GM13977 (cell line): ENCODE data around the gene GNAS-AS1.

Experiments
- DNase-seq: peaks from one replicate; pipeline ENCODE4 v3.0.0; 2012; ENCODE audit warnings: low spot score
- CTCF ChIP-seq: IDR thresholded peaks from 2 replicates; pipeline ENCODE4 v1.5.1; 2012; ENCODE audit warnings: mild to moderate bottlenecking, control low read depth; ENCODE audit not compliant: insufficient read depth; ENCODE audit errors: extremely low read depth, missing control alignments
- in situ Hi-C: fragments of 300-500 bp; cut with MboI; formaldehyde crosslinking; loops from one replicate; pipeline ENCODE4 v1.12.0; 2022; ENCODE audit warnings: low sequenced_read_pairs, low pct_unique_long_range_greater_than_20kb, mixed read lengths, inconsistent platforms; ENCODE audit not compliant: unreplicated experiment

The GNAS-AS1 gene

DNA sequence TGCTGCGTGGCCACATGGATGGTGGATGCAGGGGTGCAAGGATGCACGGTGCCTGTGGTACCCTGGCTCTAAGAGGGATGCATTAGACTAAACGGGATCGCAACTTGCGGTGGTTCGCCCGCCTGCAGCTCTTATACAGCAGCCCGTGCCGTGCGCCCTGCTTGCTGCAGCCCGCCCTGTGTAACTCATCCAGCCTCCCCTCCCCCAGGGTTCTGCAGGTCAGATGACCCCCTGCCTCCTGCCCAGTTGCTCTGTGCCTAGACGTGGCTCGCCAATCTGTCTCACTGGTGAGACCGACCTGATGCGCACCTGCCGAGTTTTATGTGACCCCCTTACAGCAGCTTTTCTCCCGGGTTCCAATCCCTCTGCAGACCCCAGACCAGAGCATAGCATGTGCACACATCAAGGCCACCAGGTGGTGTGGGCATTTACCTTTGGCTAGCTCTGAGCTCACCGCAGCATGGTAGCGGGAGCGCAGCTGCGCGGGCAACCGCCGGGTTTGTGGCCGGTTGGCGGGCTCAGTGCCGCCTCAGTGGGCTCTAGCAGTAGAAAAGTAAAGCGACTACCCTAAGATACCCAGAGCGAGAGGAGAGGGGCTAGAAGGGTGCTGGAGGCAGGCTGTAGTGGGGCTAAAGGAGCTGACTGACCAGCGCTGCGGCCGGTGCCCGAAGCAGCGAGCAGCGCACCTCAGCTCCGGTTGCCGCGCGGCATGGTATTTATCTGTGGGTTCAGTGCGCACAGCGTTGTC lies 693 bp upstream of the GNAS-AS1 start:
- no peak for TF ChIP-seq CTCF
- in situ Hi-C loops: loop anchor here (25.0 kb wide), 2 partner anchors 236 to 611 kb away; no protein-coding TSS in a partner anchor
- DNase-seq: peak; percentile 42

- DNase-seq: no peak
- TF ChIP-seq CTCF: no peak
- in situ Hi-C loops: loop anchor here (25.0 kb wide), 2 partner anchors 360 to 610 kb away; partner anchors contain the start of gene ANKRD60
Measured at GRCh38 chr20:58847463-58847862, 3.2 kb downstream of the GNAS-AS1 start.

DNA sequence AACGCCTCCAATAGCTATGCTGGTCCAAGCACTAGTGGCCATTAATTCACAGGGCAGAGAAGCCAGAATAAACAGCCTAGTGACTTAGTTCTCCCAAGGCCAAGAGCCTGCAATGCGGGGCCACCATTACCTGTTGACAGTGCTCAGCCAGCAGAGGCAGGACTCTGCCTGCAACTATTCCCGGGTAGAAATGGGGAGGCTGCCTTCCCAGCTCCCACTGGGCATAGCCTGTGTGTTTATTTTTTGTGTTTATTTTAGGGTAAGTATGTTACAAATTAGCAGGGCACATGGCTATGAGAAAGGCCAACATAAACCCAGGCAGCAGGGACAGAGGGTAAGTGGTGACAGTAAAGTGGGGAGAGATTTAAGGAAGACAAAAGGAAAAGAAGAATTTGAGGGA lies 5.0 kb downstream of the GNAS-AS1 start:
- no peak for DNase-seq
- no peak for TF ChIP-seq CTCF
- in situ Hi-C loops: loop anchor here (25.0 kb wide), 2 partner anchors 358 to 608 kb away; partner anchors contain the start of gene ANKRD60

DNA sequence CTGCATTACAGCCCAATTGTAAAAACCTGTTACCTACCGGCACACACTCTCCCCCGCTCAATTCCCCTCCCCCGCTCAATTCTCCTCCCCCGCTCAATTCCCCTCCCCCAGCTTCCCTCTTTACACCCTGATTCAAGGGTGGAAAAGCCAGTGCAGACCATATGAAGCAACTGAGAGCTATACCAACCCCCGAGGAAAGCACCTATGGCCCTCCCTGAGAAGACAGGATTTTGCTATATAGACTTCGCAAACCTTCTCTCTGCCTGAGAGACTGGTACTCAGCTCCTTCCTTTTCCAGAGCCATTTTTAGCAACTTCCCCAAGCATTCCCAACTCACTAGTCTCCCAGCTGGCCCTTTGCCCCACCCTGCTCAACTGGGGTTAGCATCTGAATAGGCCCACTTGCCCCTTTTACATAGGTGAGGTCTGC lies 7.6 kb downstream of the GNAS-AS1 start:
- no peak for DNase-seq
- TF ChIP-seq CTCF: no peak
- in situ Hi-C loops: loop anchor here (25.0 kb wide), 2 partner anchors 356 to 606 kb away; partner anchors contain the start of gene ANKRD60

DNA sequence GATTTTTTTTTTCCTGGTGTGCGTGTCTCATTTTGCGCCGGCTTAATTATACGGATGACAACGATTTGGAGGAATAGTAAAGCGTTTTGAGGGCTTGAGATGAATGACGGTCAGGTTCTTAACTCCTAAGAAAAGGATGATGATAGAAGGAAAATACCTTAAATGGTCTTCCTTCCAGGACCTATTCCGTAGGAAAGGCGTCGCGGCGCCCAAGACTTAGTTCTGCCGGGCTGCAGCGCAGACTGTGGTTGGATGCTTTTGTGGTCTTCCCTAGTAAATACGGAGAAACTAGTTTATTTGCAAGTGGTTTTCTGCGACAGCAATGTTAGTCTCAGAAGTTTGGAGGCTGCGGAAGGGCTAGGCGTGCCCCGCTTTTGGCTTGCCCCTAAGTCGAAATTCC lies 8.4 kb downstream of the GNAS-AS1 start:
- DNase-seq: no peak
- in situ Hi-C loops: loop anchor here (25.0 kb wide), 2 partner anchors 355 to 605 kb away; partner anchors contain the start of gene ANKRD60
- TF ChIP-seq CTCF: no peak

GRCh38 chr20:58841539-58842264 lies 9.0 kb downstream of the GNAS-AS1 start:
- no peak for DNase-seq
- in situ Hi-C loops: loop anchor here (25.0 kb wide), 2 partner anchors 354 to 604 kb away; partner anchors contain the start of gene ANKRD60
- TF ChIP-seq CTCF: no peak
